Measurements from ENCODE around the gene OR6Q1.

GRCh38 chr11:58047818-58048217, 17.1 kb downstream of the OR6Q1 start:
- TF ChIP-seq CTCF (IDR thresholded peaks at IDR 0.05) (no peak), POLR2A (IDR thresholded peaks at IDR 0.05) (no peak)

Measured in Peyer's patch (tissue), 4 donors.